ENCODE results near the gene TAGLN.

Gene TAGLN

GRCh38 chr11:117199053-117199915, at the start of gene TAGLN:
Gene TAGLN (plus strand): TSS chr11:117199370. CDS start chr11:117203014, 3,644 bp downstream.
- no peak for DNase-seq

GRCh38 chr11:117152066-117152465, 47.1 kb upstream of the TAGLN start:
- DNase-seq = no peak

- DNase-seq = no peak
Measured at GRCh38 chr11:117154468-117154867, 44.7 kb upstream of the TAGLN start.

GRCh38 chr11:117157507-117157906, 41.7 kb upstream of the TAGLN start:
- no peak for DNase-seq

GRCh38 chr11:117159892-117160291, 39.3 kb upstream of the TAGLN start:
- no peak for DNase-seq

- no peak for DNase-seq
Measured at GRCh38 chr11:117160826-117161225, 38.3 kb upstream of the TAGLN start.

- no peak for DNase-seq
Measured at GRCh38 chr11:117166491-117166890, 32.7 kb upstream of the TAGLN start.

- no peak for DNase-seq
Measured at GRCh38 chr11:117169736-117170135, 29.4 kb upstream of the TAGLN start.

- no peak for DNase-seq
Measured at GRCh38 chr11:117170210-117170609, 29.0 kb upstream of the TAGLN start.

- no peak for DNase-seq
Measured at GRCh38 chr11:117171007-117171403, 28.2 kb upstream of the TAGLN start.

GRCh38 chr11:117171404-117172061, 27.6 kb upstream of the TAGLN start:
- DNase-seq = no peak

GRCh38 chr11:117172724-117173421, 26.3 kb upstream of the TAGLN start:
- no peak for DNase-seq

GRCh38 chr11:117175104-117175503, 24.1 kb upstream of the TAGLN start:
- no peak for DNase-seq

- DNase-seq = no peak
Measured at GRCh38 chr11:117175781-117176180, 23.4 kb upstream of the TAGLN start.

- no peak for DNase-seq
Measured at GRCh38 chr11:117176186-117176585, 23.0 kb upstream of the TAGLN start.

- no peak for DNase-seq
Measured at GRCh38 chr11:117177534-117178209, 21.5 kb upstream of the TAGLN start.

GRCh38 chr11:117178210-117179034, 20.7 kb upstream of the TAGLN start, which contains the start of gene SIDT2:
Gene SIDT2 (plus strand): TSS chr11:117178743. CDS start chr11:117179264, 521 bp downstream.
- peak; percentile 82 for DNase-seq

- peak; percentile 35 for DNase-seq
Measured at GRCh38 chr11:117179048-117179999, 19.8 kb upstream of the TAGLN start.

- DNase-seq = no peak
Measured at GRCh38 chr11:117180020-117180419, 19.1 kb upstream of the TAGLN start.

GRCh38 chr11:117180661-117181585, 18.2 kb upstream of the TAGLN start:
- peak; percentile 38 for DNase-seq
